ENCODE measurements around the gene SLC27A2.

The SLC27A2 gene

GRCh38 chr15:50228866-50229265 is 46.9 kb downstream of the SLC27A2 start:
- Histone ChIP-seq H2AFZ (ENCODE audit: low read depth) (no peak overlapping the region), H3K9ac (no peak overlapping the region), H4K20me1 (ENCODE audit: insufficient read depth) (no peaks in the 10 kb centered on the region), H3K4me2 (no peak overlapping the region), H3K79me2 (ENCODE audit: insufficient read depth, low read depth) (no peaks in the 10 kb centered on the region), H3K4me1 (ENCODE audit: low read depth, poor library complexity, severe bottlenecking) (no peaks in the 10 kb centered on the region), H3K36me3 (ENCODE audit: insufficient read depth) (no peaks in the 10 kb centered on the region), H3K27me3 (ENCODE audit: insufficient read depth, low read depth) (no peaks in the 10 kb centered on the region), H3K27ac (no peak overlapping the region), H3K4me3 (IDR thresholded peaks at IDR 0.05; ENCODE audit: insufficient read depth, low read depth, low read length) (no peak overlapping the region)
- TF ChIP-seq CTCF (conservative IDR thresholded peaks at IDR 0.05; ENCODE audit: low read depth, low read length), result no peak

DNA sequence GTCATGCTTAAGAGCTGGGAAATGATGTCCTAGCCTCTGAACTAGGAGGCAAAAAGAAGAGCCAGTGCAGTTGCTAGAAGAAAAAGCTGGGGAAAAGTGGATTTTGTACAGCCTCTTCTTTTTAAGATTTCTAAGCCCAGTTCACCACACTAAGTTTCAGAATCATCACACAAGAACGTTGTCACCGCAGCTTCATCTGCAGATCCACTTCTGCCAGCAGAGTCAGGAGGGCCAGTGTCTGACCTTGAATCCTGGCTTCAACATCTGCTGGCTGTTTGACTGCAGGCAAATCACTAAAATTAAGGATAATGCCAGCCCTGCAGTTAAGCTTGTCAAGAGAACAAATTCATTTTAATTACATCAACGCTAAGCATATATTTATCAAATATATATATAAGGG is 47.3 kb downstream of the SLC27A2 start:
- Histone ChIP-seq H4K20me1 (ENCODE audit: insufficient read depth) (no peaks in the 10 kb centered on the region), H3K27me3 (ENCODE audit: insufficient read depth, low read depth) (no peaks in the 10 kb centered on the region), H3K36me3 (ENCODE audit: insufficient read depth) (no peaks in the 10 kb centered on the region), H2AFZ (ENCODE audit: low read depth) (no peak overlapping the region), H3K4me1 (ENCODE audit: low read depth, poor library complexity, severe bottlenecking) (no peaks in the 10 kb centered on the region), H3K9ac (no peak overlapping the region), H3K4me2 (no peak overlapping the region), H3K4me3 (IDR thresholded peaks at IDR 0.05; ENCODE audit: insufficient read depth, low read depth, low read length) (no peak overlapping the region), H3K79me2 (ENCODE audit: insufficient read depth, low read depth) (no peaks in the 10 kb centered on the region), H3K27ac (no peak overlapping the region)
- no peak for TF ChIP-seq CTCF (conservative IDR thresholded peaks at IDR 0.05; ENCODE audit: low read depth, low read length)

DNA sequence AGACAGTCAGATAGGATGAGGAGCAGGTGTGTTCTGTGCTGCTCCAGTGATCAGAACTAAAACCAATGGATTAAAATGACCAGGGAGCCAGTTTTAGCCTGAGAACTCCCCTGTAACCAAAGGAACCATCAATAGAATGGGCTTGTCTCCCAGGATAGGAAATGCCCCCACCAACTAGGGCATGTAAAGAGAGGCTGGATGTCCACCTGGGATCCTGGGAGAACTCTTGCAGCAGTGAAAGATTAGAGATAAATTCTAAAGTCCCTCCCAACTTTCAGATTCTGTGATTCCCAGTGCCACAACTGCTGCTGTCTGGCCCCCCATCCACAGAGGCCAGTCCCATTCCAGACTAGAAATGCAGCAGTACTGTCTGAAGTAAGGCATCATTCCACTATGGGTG is 49.8 kb downstream of the SLC27A2 start:
- H4K20me1 ChIP-seq (ENCODE audit: insufficient read depth), result no peaks in the 10 kb centered on the region
- no peak overlapping the region for H3K4me3 ChIP-seq (IDR thresholded peaks at IDR 0.05; ENCODE audit: insufficient read depth, low read depth, low read length)
- H3K4me2 ChIP-seq, result no peak overlapping the region
- H3K36me3 ChIP-seq (ENCODE audit: insufficient read depth), result no peaks in the 10 kb centered on the region
- no peak overlapping the region for H2AFZ ChIP-seq (ENCODE audit: low read depth)
- H3K27me3 ChIP-seq (ENCODE audit: insufficient read depth, low read depth), result no peaks in the 10 kb centered on the region
- H3K79me2 ChIP-seq (ENCODE audit: insufficient read depth, low read depth), result no peaks in the 10 kb centered on the region
- no peaks in the 10 kb centered on the region for H3K4me1 ChIP-seq (ENCODE audit: low read depth, poor library complexity, severe bottlenecking)
- H3K27ac ChIP-seq, result no peak overlapping the region
- TF ChIP-seq CTCF (conservative IDR thresholded peaks at IDR 0.05; ENCODE audit: low read depth, low read length), result no peak
- H3K9ac ChIP-seq, result no peak overlapping the region

- Histone ChIP-seq H3K27ac (no peak overlapping the region), H2AFZ (ENCODE audit: low read depth) (no peak overlapping the region), H3K36me3 (ENCODE audit: insufficient read depth) (no peaks in the 10 kb centered on the region), H3K9ac (no peak overlapping the region), H3K4me1 (ENCODE audit: low read depth, poor library complexity, severe bottlenecking) (no peaks in the 10 kb centered on the region), H4K20me1 (ENCODE audit: insufficient read depth) (no peaks in the 10 kb centered on the region), H3K4me3 (IDR thresholded peaks at IDR 0.05; ENCODE audit: insufficient read depth, low read depth, low read length) (no peak overlapping the region), H3K27me3 (ENCODE audit: insufficient read depth, low read depth) (no peaks in the 10 kb centered on the region), H3K79me2 (ENCODE audit: insufficient read depth, low read depth) (no peaks in the 10 kb centered on the region), H3K4me2 (no peak overlapping the region)
- TF ChIP-seq CTCF (conservative IDR thresholded peaks at IDR 0.05; ENCODE audit: low read depth, low read length), result no peak
Measured at GRCh38 chr15:50232791-50233190, 50.8 kb downstream of the SLC27A2 start.

Data from KMS-11 (cell line).